ENCODE measurements around the gene RBP4. TPM values are rescaled to one million over a fixed set of nuclear protein-coding genes. Genes with fewer than 3 reads are reported as not detected.

The RBP4 gene
- total and polyA plus RNA-seq, 10 of the 15 experiments (the other 5 are each of a cell fraction or from before 2014, with no cell fraction given), result 1.2 TPM; not detected in 9

- TF ChIP-seq, protein P1, sequence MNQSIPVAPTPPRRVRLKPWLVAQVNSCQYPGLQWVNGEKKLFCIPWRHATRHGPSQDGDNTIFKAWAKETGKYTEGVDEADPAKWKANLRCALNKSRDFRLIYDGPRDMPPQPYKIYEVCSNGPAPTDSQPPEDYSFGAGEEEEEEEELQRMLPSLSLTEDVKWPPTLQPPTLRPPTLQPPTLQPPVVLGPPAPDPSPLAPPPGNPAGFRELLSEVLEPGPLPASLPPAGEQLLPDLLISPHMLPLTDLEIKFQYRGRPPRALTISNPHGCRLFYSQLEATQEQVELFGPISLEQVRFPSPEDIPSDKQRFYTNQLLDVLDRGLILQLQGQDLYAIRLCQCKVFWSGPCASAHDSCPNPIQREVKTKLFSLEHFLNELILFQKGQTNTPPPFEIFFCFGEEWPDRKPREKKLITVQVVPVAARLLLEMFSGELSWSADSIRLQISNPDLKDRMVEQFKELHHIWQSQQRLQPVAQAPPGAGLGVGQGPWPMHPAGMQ (IDR thresholded peaks at IDR 0.05; ENCODE audit: borderline replicate concordance), result no peak
- TF ChIP-seq BCLAF1 (IDR thresholded peaks at IDR 0.05), result no peak
- TF ChIP-seq, protein P2, sequence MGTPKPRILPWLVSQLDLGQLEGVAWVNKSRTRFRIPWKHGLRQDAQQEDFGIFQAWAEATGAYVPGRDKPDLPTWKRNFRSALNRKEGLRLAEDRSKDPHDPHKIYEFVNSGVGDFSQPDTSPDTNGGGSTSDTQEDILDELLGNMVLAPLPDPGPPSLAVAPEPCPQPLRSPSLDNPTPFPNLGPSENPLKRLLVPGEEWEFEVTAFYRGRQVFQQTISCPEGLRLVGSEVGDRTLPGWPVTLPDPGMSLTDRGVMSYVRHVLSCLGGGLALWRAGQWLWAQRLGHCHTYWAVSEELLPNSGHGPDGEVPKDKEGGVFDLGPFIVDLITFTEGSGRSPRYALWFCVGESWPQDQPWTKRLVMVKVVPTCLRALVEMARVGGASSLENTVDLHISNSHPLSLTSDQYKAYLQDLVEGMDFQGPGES (IDR thresholded peaks at IDR 0.05), result no peak
- no peak for TF ChIP-seq NFIC (IDR thresholded peaks at IDR 0.05; ENCODE audit: low read depth, low read length)
- TF ChIP-seq, protein P3, sequence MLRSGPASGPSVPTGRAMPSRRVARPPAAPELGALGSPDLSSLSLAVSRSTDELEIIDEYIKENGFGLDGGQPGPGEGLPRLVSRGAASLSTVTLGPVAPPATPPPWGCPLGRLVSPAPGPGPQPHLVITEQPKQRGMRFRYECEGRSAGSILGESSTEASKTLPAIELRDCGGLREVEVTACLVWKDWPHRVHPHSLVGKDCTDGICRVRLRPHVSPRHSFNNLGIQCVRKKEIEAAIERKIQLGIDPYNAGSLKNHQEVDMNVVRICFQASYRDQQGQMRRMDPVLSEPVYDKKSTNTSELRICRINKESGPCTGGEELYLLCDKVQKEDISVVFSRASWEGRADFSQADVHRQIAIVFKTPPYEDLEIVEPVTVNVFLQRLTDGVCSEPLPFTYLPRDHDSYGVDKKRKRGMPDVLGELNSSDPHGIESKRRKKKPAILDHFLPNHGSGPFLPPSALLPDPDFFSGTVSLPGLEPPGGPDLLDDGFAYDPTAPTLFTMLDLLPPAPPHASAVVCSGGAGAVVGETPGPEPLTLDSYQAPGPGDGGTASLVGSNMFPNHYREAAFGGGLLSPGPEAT (IDR thresholded peaks at IDR 0.05; ENCODE audit: low read depth), result no peak
- no peak for TF ChIP-seq ZNF207 (IDR thresholded peaks at IDR 0.05; ENCODE audit: borderline replicate concordance)
- no peak for TF ChIP-seq DPF2 (IDR thresholded peaks at IDR 0.05)
- no peak for TF ChIP-seq YY1 (IDR thresholded peaks at IDR 0.05; ENCODE audit: low read depth, low read length)
- no peak for TF ChIP-seq E2F8 (IDR thresholded peaks at IDR 0.05; ENCODE audit: low read depth, partially characterized antibody)
These were observed 6.5 kb downstream of the RBP4 start (continued) for GRCh38 chr10:93594518-93594917.
